ENCODE measurements around the gene GASK1B. TPM values are rescaled to one million over a fixed set of nuclear protein-coding genes. Genes with fewer than 3 reads are reported as not detected.

GASK1B gene
- polyA plus RNA-seq, 6 donors from 2014 or later = 0.04 to 0.23 (median 0.20) TPM; not detected in 2

DNA sequence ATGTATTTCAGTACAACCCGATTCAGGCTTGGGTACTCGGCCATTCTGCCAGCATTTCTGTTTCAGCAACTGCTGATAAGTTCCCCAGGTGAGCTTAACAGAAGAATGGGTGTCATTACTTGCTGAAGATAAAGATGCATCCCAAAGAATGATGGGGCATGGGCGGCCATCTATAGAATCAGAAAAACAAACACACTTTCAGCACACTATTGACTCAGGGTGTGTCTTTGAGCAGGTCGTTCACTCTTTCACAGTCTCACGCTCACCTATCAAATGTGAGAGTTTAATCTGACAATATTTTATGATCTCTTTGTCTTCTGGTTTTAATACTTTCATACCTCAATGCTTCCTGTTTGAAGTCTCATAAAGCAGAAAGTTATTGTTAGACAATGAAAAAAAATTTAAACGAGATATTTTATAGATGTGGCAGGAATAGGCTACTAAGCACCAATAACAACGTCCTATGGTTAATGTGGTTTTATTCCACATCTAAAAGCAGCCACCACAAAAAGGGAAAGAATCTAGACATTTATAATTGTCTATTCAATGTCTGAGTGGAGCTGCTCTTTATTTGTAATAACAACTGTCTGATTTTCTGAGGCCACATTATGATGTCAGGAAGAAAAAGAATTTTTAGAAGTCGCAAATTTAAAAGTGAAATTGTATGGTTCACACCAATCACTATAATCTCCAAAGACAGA lies 17.0 kb downstream of the GASK1B start:
- H3K27ac Mint-ChIP-seq = no peak overlapping the region
- peaks cover 5 to 18% (median 14%) of the 10 kb centered on the region in 3 donors for H3K27me3 Mint-ChIP-seq
- H3K4me3 Mint-ChIP-seq = no peak overlapping the region
- DNase-seq (no peak), ATAC-seq (ENCODE audit: low read depth in 2 of 2) (no peak)
- H3K4me1 Mint-ChIP-seq = no peaks in the 10 kb centered on the region
- H3K36me3 Mint-ChIP-seq = no peaks in the 10 kb centered on the region
- peaks cover 0 to 9% (median 5%) of the 10 kb centered on the region in 7 donors for H3K9me3 Mint-ChIP-seq

DNA sequence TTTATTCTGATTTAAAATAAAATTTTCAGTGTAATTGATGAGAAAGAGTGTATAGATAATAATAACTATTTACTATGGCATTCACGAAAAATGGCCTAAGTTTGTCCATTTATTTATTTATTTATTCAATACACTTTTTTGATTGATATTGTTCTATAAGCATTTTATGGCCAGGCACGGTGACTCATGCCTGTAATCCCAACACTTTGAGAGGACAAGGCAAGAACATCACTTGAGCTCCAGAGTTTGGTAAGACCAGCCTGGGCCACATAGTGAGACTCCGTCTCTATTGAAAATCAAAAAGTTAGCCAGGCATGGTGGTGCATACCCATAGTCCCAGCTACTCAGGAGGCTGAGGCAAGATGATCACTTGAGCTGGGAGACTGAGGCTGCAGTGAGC lies 25.7 kb downstream of the GASK1B start:
- ATAC-seq (ENCODE audit: low read depth in 2 of 2) (no peak), DNase-seq (no peak)
- H3K27ac Mint-ChIP-seq = no peak overlapping the region
- no peaks in the 10 kb centered on the region for H3K4me1 Mint-ChIP-seq
- peaks cover 0 to 6% (median 2%) of the 10 kb centered on the region in 7 donors for H3K9me3 Mint-ChIP-seq
- no peak overlapping the region for H3K4me3 Mint-ChIP-seq
- H3K36me3 Mint-ChIP-seq = no peaks in the 10 kb centered on the region
- peaks cover 2 to 19% (median 5%) of the 10 kb centered on the region in 3 donors for H3K27me3 Mint-ChIP-seq

DNA sequence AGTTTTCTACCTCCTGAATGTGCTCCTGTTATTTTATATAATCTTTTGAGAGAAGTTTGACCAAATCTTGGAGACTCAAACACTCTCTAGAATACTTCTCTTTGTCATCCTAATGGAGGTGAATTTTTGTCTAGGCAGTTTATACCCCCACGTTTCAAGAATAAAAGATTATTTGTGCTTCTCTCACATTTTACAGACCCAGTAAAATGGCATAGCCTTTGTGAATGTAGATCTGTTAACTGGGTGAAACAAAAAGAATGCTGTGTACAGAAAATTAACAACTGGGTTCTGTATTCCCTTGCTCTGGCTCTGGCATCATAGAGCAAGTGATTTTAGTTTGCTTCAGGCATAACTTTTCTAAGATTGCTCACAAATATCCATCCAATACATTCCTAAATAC lies 26.1 kb downstream of the GASK1B start:
- Mint-ChIP-seq H3K9me3 (peaks cover 0 to 3% (median 2%) of the 10 kb centered on the region in 7 donors), H3K4me3 (no peak overlapping the region), H3K27ac (no peak overlapping the region), H3K4me1 (no peaks in the 10 kb centered on the region), H3K27me3 (peaks cover 0 to 15% (median 1%) of the 10 kb centered on the region in 3 donors), H3K36me3 (no peaks in the 10 kb centered on the region)
- no peak for DNase-seq
- no peak for ATAC-seq (ENCODE audit: low read depth in 2 of 2)

DNA sequence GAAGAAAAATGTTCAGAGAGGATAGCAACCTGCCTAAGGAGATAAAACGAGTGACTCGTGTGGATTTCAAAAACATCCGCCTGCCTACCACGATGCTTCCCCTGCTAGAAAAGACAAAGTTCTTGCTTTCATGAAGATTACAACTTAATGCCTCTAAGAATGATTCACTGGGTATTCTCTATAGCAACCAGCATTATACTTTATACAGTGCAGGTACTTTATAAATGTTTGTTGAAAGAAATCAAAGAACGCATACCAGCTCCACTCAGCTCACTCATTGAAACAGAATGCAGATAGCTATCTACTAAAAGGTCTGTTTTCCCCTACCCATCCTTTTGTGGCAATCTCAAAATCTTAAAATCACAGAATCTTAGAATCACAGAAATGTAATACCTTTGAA lies 33.7 kb downstream of the GASK1B start:
- no peaks in the 10 kb centered on the region for H3K36me3 Mint-ChIP-seq
- H3K4me1 Mint-ChIP-seq = no peaks in the 10 kb centered on the region
- H3K27me3 Mint-ChIP-seq = peaks cover 0 to 4% (median 0%) of the 10 kb centered on the region in 3 donors
- DNase-seq = no peak
- no peak overlapping the region for H3K27ac Mint-ChIP-seq
- ATAC-seq (ENCODE audit: low read depth in 2 of 2) = no peak
- H3K9me3 Mint-ChIP-seq = peaks cover 0 to 7% (median 0%) of the 10 kb centered on the region in 7 donors
- H3K4me3 Mint-ChIP-seq = no peak overlapping the region

DNA sequence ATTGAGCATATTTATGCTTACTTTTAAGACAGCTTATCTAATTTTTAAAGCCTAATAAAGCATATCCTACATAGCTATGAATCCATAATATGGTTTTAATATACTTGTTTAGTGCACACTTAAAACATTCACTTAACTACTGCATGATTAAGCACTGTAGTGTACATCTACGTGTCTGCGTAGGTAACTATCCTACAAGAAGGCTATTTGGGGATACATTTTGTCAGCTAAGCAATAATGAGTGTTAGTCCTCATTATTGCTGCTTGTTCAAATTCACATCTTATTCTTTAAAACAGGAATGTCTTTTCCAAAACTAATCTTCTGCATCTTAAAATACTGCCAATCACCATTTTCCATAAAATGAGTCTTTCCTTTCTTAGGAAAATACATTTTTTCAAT lies 38.6 kb downstream of the GASK1B start:
- H3K36me3 Mint-ChIP-seq = no peaks in the 10 kb centered on the region
- H3K4me1 Mint-ChIP-seq = no peaks in the 10 kb centered on the region
- no peak for ATAC-seq (ENCODE audit: low read depth in 2 of 2)
- no peak overlapping the region for H3K27ac Mint-ChIP-seq
- H3K9me3 Mint-ChIP-seq = peaks cover 0 to 7% (median 0%) of the 10 kb centered on the region in 7 donors
- no peak overlapping the region for H3K4me3 Mint-ChIP-seq
- DNase-seq = no peak
- H3K27me3 Mint-ChIP-seq = peaks cover 0 to 13% (median 0%) of the 10 kb centered on the region in 3 donors

DNA sequence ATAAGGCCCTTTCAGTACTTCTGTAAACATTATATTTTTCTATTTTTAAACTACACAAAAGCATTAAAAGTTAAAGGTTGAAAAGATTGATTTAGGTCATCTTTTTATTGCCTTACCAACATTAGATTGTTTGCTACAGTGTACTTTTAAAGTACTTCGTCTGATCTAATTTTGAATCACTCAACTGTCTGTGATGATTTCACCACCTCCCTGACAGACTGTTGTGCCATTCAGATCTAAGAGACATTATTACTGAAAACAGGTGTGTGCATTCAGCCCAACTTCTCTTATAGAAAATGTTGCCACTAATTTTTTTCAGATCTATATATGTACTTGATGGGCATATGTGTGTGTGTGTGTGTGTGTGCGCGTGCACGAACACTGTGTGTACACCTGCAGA lies 39.3 kb downstream of the GASK1B start:
- ATAC-seq (ENCODE audit: low read depth in 2 of 2) = no peak
- no peak overlapping the region for H3K27ac Mint-ChIP-seq
- no peak for DNase-seq
- H3K27me3 Mint-ChIP-seq = peaks cover 0 to 13% (median 0%) of the 10 kb centered on the region in 3 donors
- H3K4me3 Mint-ChIP-seq = no peak overlapping the region
- peaks cover 0 to 7% (median 0%) of the 10 kb centered on the region in 7 donors for H3K9me3 Mint-ChIP-seq
- H3K4me1 Mint-ChIP-seq = no peaks in the 10 kb centered on the region
- no peaks in the 10 kb centered on the region for H3K36me3 Mint-ChIP-seq

DNA sequence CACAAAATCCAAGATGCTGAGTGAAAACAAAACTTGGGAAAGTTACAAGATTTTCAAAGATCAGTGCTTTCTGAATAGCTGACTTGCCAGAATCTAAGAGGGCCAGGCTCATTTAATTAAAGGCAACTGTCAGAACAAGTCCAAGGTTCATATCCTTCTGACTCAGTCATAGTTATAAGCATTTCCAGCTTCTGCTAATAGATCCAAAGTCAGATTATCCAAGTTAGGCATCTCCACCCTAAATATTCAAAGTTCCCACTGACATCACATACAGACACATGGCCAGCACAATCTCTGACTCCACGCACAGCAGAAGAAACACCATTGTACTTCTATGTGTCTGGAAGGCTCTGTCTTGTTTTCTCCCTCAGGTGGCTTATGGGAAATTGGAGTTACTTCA lies 41.8 kb downstream of the GASK1B start:
- H3K9me3 Mint-ChIP-seq = peaks cover 0 to 4% (median 0%) of the 10 kb centered on the region in 7 donors
- DNase-seq (no peak), ATAC-seq (ENCODE audit: low read depth in 2 of 2) (no peak)
- no peak overlapping the region for H3K4me3 Mint-ChIP-seq
- no peak overlapping the region for H3K27ac Mint-ChIP-seq
- no peaks in the 10 kb centered on the region for H3K4me1 Mint-ChIP-seq
- no peaks in the 10 kb centered on the region for H3K36me3 Mint-ChIP-seq
- peaks cover 0 to 9% (median 0%) of the 10 kb centered on the region in 3 donors for H3K27me3 Mint-ChIP-seq

DNA sequence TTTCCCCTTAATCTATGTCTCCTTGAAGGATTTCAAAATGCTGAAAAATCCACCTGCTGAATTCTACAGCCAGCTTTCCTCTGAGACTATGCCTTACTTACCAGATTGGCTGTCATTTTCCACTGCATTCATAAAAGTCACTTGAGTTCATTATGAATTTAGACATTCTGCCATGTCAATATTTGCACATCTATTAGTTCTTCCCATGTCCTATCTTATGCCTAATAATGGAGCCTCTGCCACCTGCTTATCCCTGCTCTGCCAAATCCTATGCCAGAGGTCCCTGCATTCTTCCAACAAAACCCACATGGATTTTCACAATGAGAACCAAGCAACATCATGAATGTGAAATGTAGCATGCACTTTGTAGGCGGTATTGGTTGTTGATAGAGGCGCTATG lies 42.6 kb downstream of the GASK1B start:
- no peak overlapping the region for H3K27ac Mint-ChIP-seq
- no peak overlapping the region for H3K4me3 Mint-ChIP-seq
- peaks cover 0 to 9% (median 0%) of the 10 kb centered on the region in 3 donors for H3K27me3 Mint-ChIP-seq

DNA sequence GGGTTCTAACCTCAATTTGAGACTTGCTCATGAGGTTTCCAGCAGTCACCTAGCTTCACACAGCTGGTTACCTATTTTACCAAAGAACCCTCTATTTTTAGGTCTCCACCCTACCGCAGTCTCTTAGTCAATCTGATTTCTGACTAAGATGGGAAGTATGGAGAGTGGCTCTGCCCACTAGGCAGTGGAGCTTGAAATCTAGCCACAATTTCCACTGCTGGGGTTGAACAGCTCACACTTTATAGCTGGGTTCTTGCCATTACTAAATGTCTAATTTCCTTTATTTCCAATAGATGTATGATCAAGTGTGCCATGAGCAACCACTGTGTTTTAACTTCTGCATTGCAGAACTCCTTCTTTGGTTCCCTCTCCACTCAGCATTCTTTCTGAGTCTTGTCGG lies 43.1 kb downstream of the GASK1B start:
- no peaks in the 10 kb centered on the region for H3K36me3 Mint-ChIP-seq
- DNase-seq (no peak), ATAC-seq (ENCODE audit: low read depth in 2 of 2) (no peak)
- peaks cover 0 to 9% (median 0%) of the 10 kb centered on the region in 3 donors for H3K27me3 Mint-ChIP-seq
- no peak overlapping the region for H3K4me3 Mint-ChIP-seq
- peaks cover 0 to 2% (median 0%) of the 10 kb centered on the region in 7 donors for H3K9me3 Mint-ChIP-seq
- H3K4me1 Mint-ChIP-seq = no peaks in the 10 kb centered on the region
- H3K27ac Mint-ChIP-seq = no peak overlapping the region

More for the DNA sequence above, 42.6 kb downstream of the GASK1B start:
- ATAC-seq (ENCODE audit: low read depth in 2 of 2) = no peak
- H3K4me1 Mint-ChIP-seq = no peaks in the 10 kb centered on the region
- DNase-seq = no peak
- peaks cover 0 to 2% (median 0%) of the 10 kb centered on the region in 7 donors for H3K9me3 Mint-ChIP-seq
- no peaks in the 10 kb centered on the region for H3K36me3 Mint-ChIP-seq

DNA sequence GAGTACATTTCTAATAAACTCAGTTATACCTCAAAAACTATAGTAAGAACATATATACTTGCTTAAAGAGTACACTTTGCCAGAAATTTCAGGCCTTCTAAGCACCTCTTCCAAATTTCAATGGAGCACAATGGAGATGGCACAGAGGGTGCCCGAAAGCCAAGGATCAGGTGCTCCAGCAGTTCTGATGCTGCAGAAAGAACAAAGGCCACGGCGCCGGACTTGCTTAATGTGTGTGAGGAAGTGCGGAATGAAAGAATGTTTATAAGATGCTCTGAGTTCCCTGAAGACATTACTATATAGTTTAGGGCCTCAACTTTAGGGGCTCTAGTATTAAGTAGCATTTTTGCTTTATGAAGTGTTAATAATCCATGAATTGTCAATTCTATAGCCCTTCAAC lies 44.3 kb downstream of the GASK1B start:
- Mint-ChIP-seq H3K4me1 (no peaks in the 10 kb centered on the region), H3K27me3 (peaks cover 0 to 9% (median 0%) of the 10 kb centered on the region in 3 donors), H3K27ac (no peak overlapping the region), H3K9me3 (peaks cover 0 to 2% (median 0%) of the 10 kb centered on the region in 7 donors), H3K36me3 (no peaks in the 10 kb centered on the region), H3K4me3 (no peak overlapping the region)
- DNase-seq = no peak
- no peak for ATAC-seq (ENCODE audit: low read depth in 2 of 2)

DNA sequence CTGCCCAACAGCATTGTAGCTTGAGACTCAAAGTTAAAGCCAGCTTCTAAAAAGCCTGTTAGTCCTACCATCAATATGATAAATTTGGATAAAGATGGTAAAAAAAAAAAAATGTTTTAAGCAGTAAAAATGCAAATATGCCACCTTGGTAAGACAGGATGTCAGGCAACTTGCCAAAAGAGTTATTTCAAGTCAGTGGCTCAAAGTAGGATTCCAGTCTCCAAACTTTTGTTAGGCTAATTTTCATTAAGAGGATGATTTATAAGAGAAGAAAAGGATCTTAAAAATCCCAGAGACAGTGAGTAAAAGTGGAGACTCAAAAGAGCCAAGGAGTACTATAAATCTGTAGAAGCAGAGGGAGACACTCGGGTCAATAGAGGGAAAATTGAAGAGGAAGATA lies 47.5 kb downstream of the GASK1B start:
- no peak overlapping the region for H3K27ac Mint-ChIP-seq
- no peaks in the 10 kb centered on the region for H3K36me3 Mint-ChIP-seq
- ATAC-seq (ENCODE audit: low read depth in 2 of 2) = no peak
- no peaks in the 10 kb centered on the region for H3K9me3 Mint-ChIP-seq
- no peak overlapping the region for H3K4me3 Mint-ChIP-seq
- no peaks in the 10 kb centered on the region for H3K4me1 Mint-ChIP-seq
- no peak for DNase-seq
- no peaks in the 10 kb centered on the region for H3K27me3 Mint-ChIP-seq

Other genes starting within 250 kb of the GASK1B start
- gene TMEM144, start 37.5 kb upstream of the GASK1B start, polyA plus RNA-seq (ENCODE audit: low read depth in 6 of 6) = not detected